SK-N-SH (cell line): ENCODE data around the gene ADCY9. TPM values are rescaled to one million over a fixed set of nuclear protein-coding genes. Genes with fewer than 3 reads are reported as not detected.

Source experiments
- CTCF ChIA-PET: fragments of 300-600, 350-600 bp; formaldehyde crosslinking; extraction: SDS; loops from one replicate; lab custom pipeline; 2021; lab: Yijun Ruan, JAX
- POLR2A ChIA-PET: fragments of 350-600 bp; sonication (Branson Sonifier 250); formaldehyde crosslinking; extraction: SDS; loops from one replicate; lab custom pipeline; 2020; ENCODE audit warnings: antibody characterized with exemption, inconsistent platforms; lab: Yijun Ruan, JAX
- DNase-seq: peaks from one replicate; pipeline ENCODE4 v3.0.0; 2012
- H2AFZ ChIP-seq: fragments of 200-600 bp; sonication (generic); 2 replicates; pipeline ENCODE4 v1.8.1; 2016; ENCODE audit warnings: antibody characterized with exemption, mild to moderate bottlenecking, low read depth
- H3F3A ChIP-seq: fragments of 200-600 bp; sonication (generic); replicated peaks from 2 replicates; pipeline ENCODE3; 2016; ENCODE audit warnings: antibody characterized with exemption, mild to moderate bottlenecking; ENCODE audit not compliant: insufficient read depth
- H3K27ac ChIP-seq, 2 experiments: fragments of 200-500 bp in 1 of 2; fragments of 200-600 bp in 1 of 2; sonication (Bioruptor generic) in 1 of 2; sonication (generic), shearing (Covaris generic) in 1 of 2; 2 replicates each; pipeline versions ENCODE4 v1.5.1 to v1.6.1; 2014 to 2016; ENCODE audit warnings: low read depth in 2 of 2, inconsistent platforms in 1 of 2, low read length in 1 of 2, mild to moderate bottlenecking in 1 of 2, mixed read lengths in 1 of 2
- H3K27me3 ChIP-seq: fragments of 200-600 bp; sonication (generic), shearing (Covaris generic); 2 replicates; pipeline ENCODE4 v1.6.1; 2016; ENCODE audit warnings: mixed run types; ENCODE audit not compliant: insufficient read depth
- H3K36me3 ChIP-seq, 2 experiments: fragments of 200-500 bp in 1 of 2; fragments of 200-600 bp in 1 of 2; sonication (Bioruptor generic) in 1 of 2; sonication (generic) in 1 of 2; replicated peaks in 1 of 2; 2 replicates each; pipeline versions ENCODE3 to v1.5.1; 2014 to 2016; ENCODE audit warnings: low read length in 1 of 2, mild to moderate bottlenecking in 1 of 2; ENCODE audit not compliant: insufficient read depth in 2 of 2, control insufficient read depth in 1 of 2
- H3K4me1 ChIP-seq, 2 experiments: fragments of 200-500 bp in 1 of 2; fragments of 200-600 bp in 1 of 2; sonication (Bioruptor generic) in 1 of 2; sonication (generic), shearing (Covaris generic) in 1 of 2; 2 replicates each; pipeline versions ENCODE4 v1.5.1 to v1.6.1; 2014 to 2016; ENCODE audit warnings: low read depth in 1 of 2, low read length in 1 of 2, mixed run types in 1 of 2; ENCODE audit not compliant: insufficient read depth in 2 of 2, control insufficient read depth in 1 of 2
- H3K4me2 ChIP-seq: fragments of 200-600 bp; sonication (generic), shearing (Covaris generic); 2 replicates; pipeline ENCODE4 v1.6.1; 2017; ENCODE audit warnings: mixed run types
- H3K4me3 ChIP-seq, 2 experiments: fragments of 200-500 bp in 1 of 2; fragments of 200-600 bp in 1 of 2; sonication (Bioruptor generic) in 1 of 2; sonication (generic), shearing (Covaris generic) in 1 of 2; 2 replicates each; pipeline versions ENCODE4 v1.5.1 to v1.8.1; 2014 to 2016; ENCODE audit warnings: low read depth in 2 of 2, inconsistent platforms in 1 of 2, low read length in 1 of 2, mild to moderate bottlenecking in 1 of 2, mixed read lengths in 1 of 2, moderate library complexity in 1 of 2
- H3K79me2 ChIP-seq: fragments of 200-600 bp; sonication (generic); 2 replicates; pipeline ENCODE4 v1.8.1; 2017; ENCODE audit warnings: mild to moderate bottlenecking; ENCODE audit not compliant: insufficient read depth
- H3K9ac ChIP-seq: fragments of 200-600 bp; sonication (generic); 2 replicates; pipeline ENCODE4 v1.6.1; 2017; ENCODE audit warnings: mixed run types
- H3K9me2 ChIP-seq: fragments of 200-600 bp; sonication (generic); 2 replicates; pipeline ENCODE4 v1.6.1; 2017; ENCODE audit warnings: mixed run types
- H3K9me3 ChIP-seq: fragments of 200-600 bp; sonication (generic); 2 replicates; pipeline ENCODE4 v1.6.1; 2017; ENCODE audit warnings: mixed run types, mild to moderate bottlenecking, moderate library complexity
- H4K20me1 ChIP-seq: fragments of 200-600 bp; sonication (generic); 2 replicates; pipeline ENCODE4 v1.6.1; 2017; ENCODE audit warnings: mild to moderate bottlenecking, mixed run types; ENCODE audit not compliant: insufficient read depth
- EZH2phosphoT487 ChIP-seq: fragments of 200-600 bp; sonication (generic); IDR thresholded peaks from 2 replicates; pipeline ENCODE4 v1.6.1; 2017; ENCODE audit warnings: low read depth, mixed run types, mild to moderate bottlenecking, antibody characterized with exemption, moderate library complexity, borderline replicate concordance
- FOXJ3 ChIP-seq: sonication (generic); formaldehyde crosslinking; IDR thresholded peaks from 2 replicates; pipeline ENCODE4 v1.5.1; 2020; ENCODE audit warnings: mild to moderate bottlenecking, missing genetic modification reagents
- MXI1 ChIP-seq: IDR thresholded peaks from 2 replicates; pipeline ENCODE4 v1.6.1; 2012; ENCODE audit warnings: mild to moderate bottlenecking, low read depth, low read length, improper control_type of control experiment
- NFIC ChIP-seq: IDR thresholded peaks from 2 replicates; pipeline ENCODE4 v1.4.0; 2012; ENCODE audit warnings: borderline replicate concordance
- NRF1 ChIP-seq: IDR thresholded peaks from 2 replicates; pipeline ENCODE4 v1.6.1; 2012; ENCODE audit warnings: low read depth, mild to moderate bottlenecking, low read length
- PBX3 ChIP-seq: IDR thresholded peaks from 2 replicates; pipeline ENCODE4; 2012
- POLR2AphosphoS5 ChIP-seq: IDR thresholded peaks from 2 replicates; pipeline ENCODE4 v1.6.1; 2012; ENCODE audit warnings: low read depth, low read length
- RAD21 ChIP-seq: IDR thresholded peaks from 2 replicates; pipeline ENCODE4 v1.6.1; 2012; ENCODE audit warnings: mild to moderate bottlenecking, low read length
- RXRA ChIP-seq: IDR thresholded peaks from 2 replicates; pipeline ENCODE4 v1.4.0; 2012; ENCODE audit warnings: low read depth, mild to moderate bottlenecking, borderline replicate concordance
- SIN3A ChIP-seq: IDR thresholded peaks from 2 replicates; pipeline ENCODE4 v1.6.1; 2012; ENCODE audit warnings: low read depth, mild to moderate bottlenecking, low read length, moderate library complexity, borderline replicate concordance
- TAF1 ChIP-seq: IDR thresholded peaks from 2 replicates; pipeline ENCODE4 v1.6.1; 2012; ENCODE audit warnings: low read depth, mild to moderate bottlenecking, low read length, moderate library complexity, borderline replicate concordance
- YY1 ChIP-seq: IDR thresholded peaks from 2 replicates; pipeline ENCODE4 v1.4.0; 2012; ENCODE audit warnings: low read depth, mild to moderate bottlenecking
- ZBTB33 ChIP-seq: IDR thresholded peaks from 2 replicates; pipeline ENCODE4 v1.4.0; 2012; ENCODE audit warnings: low read depth, borderline replicate concordance
- WGBS: methylation state at CpG from one replicate; pipeline ENCODE4 v1.1.6; 2017; ENCODE audit warnings: low lambda C conversion rate; 5-methylcytosine and 5-hydroxymethylcytosine counted together
- polyA plus RNA-seq, 3 experiments: library from polyadenylated mRNA; depleted of rRNA; stranded (reverse); fragments of >200 nt; gene quantifications; 2 replicates each; pipeline ENCODE4 v1.2.3, GENCODE V29; 2012
- TF ChIP-seq, protein P1 (sequence below): IDR thresholded peaks from 2 replicates; pipeline ENCODE4 v1.4.0; 2012; ENCODE audit warnings: low read depth

ADCY9 gene
- polyA plus RNA-seq, 1 of the 3 experiments (the other 2 are of a cell fraction), result 5.2 TPM

GRCh38 chr16:3953728-3954410 lies 162.4 kb downstream of the ADCY9 start:
- Histone ChIP-seq H3K9me2 (no peaks in the 10 kb centered on the region), H3K27me3 (peaks cover 5% of the 10 kb centered on the region), H3K27ac (no peak overlapping the region), H3K9me3 (no peaks in the 10 kb centered on the region), H3F3A (no peaks in the 10 kb centered on the region), H3K9ac (no peak overlapping the region), H4K20me1 (no peaks in the 10 kb centered on the region), H3K36me3 (no peaks in the 10 kb centered on the region), H2AFZ (no peak overlapping the region), H3K4me1 (peaks cover 5% of the 10 kb centered on the region in 2 experiments; a peak in 1 of 4 replicates), H3K4me3 (no peak overlapping the region), H3K4me2 (no peak overlapping the region), H3K79me2 (no peaks in the 10 kb centered on the region)
- no peak for TF ChIP-seq NFIC
- no peak for TF ChIP-seq SIN3A
- no peak for TF ChIP-seq RXRA
- no peak for DNase-seq
- WGBS, result 90% methylated on average over 24 of the region's 24 CpGs
- ChIA-PET CTCF (interaction anchor here (1.5 to 5.3 kb wide), 3 partner anchors 15 to 300 kb away, joined by 3 to 32 read pairs (median 8); no protein-coding TSS in a partner anchor), POLR2A (no interaction called here)

GRCh38 chr16:3952737-3953131 lies 163.5 kb downstream of the ADCY9 start:
- H3K9me3 ChIP-seq, result no peaks in the 10 kb centered on the region
- ChIA-PET CTCF (interaction anchor here (2.0 kb wide), 2 partner anchors 10 to 13 kb away, joined by 5 to 10 read pairs; no protein-coding TSS in a partner anchor), POLR2A (no interaction called here)
- no peak overlapping the region for H2AFZ ChIP-seq
- H3K9ac ChIP-seq, result no peak overlapping the region
- no peak overlapping the region for H3K4me3 ChIP-seq
- H3K4me2 ChIP-seq, result no peak overlapping the region
- no peaks in the 10 kb centered on the region; the same call in none of the 2 replicates for H3K27me3 ChIP-seq
- H3K79me2 ChIP-seq, result no peaks in the 10 kb centered on the region
- H3F3A ChIP-seq, result no peaks in the 10 kb centered on the region
- 53% methylated on average over 4 of the region's 9 CpGs for WGBS
- peaks cover 4 to 5% of the 10 kb centered on the region in 2 experiments; a peak in 1 of 4 replicates for H3K4me1 ChIP-seq
- no peak overlapping the region for H3K27ac ChIP-seq
- TF ChIP-seq EZH2phosphoT487, result no peak
- no peak for TF ChIP-seq RAD21
- TF ChIP-seq YY1, result no peak
- no peak for TF ChIP-seq TAF1
- H3K9me2 ChIP-seq, result no peaks in the 10 kb centered on the region
- no peaks in the 10 kb centered on the region for H4K20me1 ChIP-seq
- no peak for DNase-seq
- no peaks in the 10 kb centered on the region for H3K36me3 ChIP-seq

- Histone ChIP-seq H3K79me2 (no peaks in the 10 kb centered on the region), H3K9ac (no peak overlapping the region), H3K4me3 (no peak overlapping the region), H3K27me3 (no peaks in the 10 kb centered on the region; the same call in none of the 2 replicates), H3K9me2 (no peaks in the 10 kb centered on the region), H2AFZ (no peak overlapping the region), H3K27ac (no peak overlapping the region), H3K36me3 (no peaks in the 10 kb centered on the region), H3K4me1 (peaks cover 0 to 5% of the 10 kb centered on the region in 2 experiments; a peak in 1 of 4 replicates), H4K20me1 (no peaks in the 10 kb centered on the region), H3K9me3 (no peaks in the 10 kb centered on the region), H3K4me2 (no peak overlapping the region), H3F3A (no peaks in the 10 kb centered on the region)
- CTCF ChIA-PET, result interaction anchor here (0.6 to 2.0 kb wide), 4 partner anchors 11 to 41 kb away, joined by 3 to 10 read pairs (median 4); no protein-coding TSS in a partner anchor
- WGBS, result 88% methylated on average over 12 of the region's 12 CpGs
- DNase-seq, result no peak
- POLR2A ChIA-PET, result no interaction called here
- TF ChIP-seq MXI1 (no peak), ZBTB33 (no peak), FOXJ3 (no peak), PBX3 (no peak), POLR2AphosphoS5 (no peak), NFIC (no peak), NRF1 (no peak)
- TF ChIP-seq, protein P1, sequence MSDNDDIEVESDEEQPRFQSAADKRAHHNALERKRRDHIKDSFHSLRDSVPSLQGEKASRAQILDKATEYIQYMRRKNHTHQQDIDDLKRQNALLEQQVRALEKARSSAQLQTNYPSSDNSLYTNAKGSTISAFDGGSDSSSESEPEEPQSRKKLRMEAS, result no peak
Observed at GRCh38 chr16:3951861-3952736, 164.1 kb downstream of the ADCY9 start.
